ENCODE results near the gene HHAT.

Gene HHAT

DNA sequence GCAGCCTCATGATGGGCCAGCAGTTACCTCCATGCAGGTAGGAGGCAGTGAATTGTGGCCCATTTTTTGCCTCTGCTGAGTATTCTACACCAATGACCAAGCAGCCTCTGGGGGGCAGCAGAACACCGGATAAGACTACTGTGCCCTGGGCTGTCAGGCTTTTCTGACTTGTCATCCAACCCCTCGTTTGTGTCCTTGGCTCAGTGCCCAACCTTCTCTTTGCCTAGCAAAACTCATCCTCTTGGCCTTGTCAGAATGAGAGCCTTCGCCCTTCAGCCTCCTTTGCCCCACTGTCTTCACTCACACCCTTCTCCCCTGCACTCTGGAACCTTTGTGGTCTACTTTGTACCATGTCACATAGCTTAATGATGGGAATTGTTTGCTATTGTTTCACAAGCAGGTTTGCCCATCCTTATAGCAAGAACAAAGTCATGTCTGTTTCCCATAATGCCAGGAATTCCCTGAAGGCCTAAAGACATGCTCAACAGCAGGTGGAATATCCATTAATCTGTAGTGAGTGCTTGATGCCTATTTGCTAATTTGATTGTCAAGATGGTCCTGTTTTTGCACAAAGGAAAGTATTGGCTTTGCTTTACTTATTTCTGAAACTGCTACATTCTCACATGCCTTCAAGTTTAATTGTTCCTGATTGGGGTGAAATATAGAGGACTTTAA lies 255.9 kb downstream of the HHAT start:
- no peak for TF ChIP-seq ZNF274 (IDR thresholded peaks at IDR 0.05; ENCODE audit: low read depth, low read length)
- no peak overlapping the region for H3K4me3 ChIP-seq (ENCODE audit: low read length)

DNA sequence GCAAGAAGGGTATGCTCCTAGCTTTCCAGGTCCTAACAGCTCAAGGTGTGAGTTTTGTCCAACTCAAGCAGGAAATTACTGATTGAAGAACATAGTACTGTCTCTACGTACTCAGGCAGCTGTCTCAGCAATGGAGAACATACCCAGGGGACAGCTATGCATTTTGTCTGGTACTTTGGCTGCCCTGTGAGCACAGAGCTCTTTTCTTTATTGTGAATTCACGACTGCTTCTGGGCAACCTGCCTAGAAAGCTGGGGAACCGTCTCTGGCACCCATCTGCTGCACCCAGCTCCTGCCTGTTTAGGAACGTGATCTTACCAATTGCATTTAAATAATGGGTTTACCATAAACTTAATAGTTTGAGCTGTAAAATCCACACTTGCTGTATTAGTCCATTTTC lies 258.1 kb downstream of the HHAT start:
- H3K4me3 ChIP-seq (ENCODE audit: low read length): no peak overlapping the region
- TF ChIP-seq ZNF274 (IDR thresholded peaks at IDR 0.05; ENCODE audit: low read depth, low read length): no peak

DNA sequence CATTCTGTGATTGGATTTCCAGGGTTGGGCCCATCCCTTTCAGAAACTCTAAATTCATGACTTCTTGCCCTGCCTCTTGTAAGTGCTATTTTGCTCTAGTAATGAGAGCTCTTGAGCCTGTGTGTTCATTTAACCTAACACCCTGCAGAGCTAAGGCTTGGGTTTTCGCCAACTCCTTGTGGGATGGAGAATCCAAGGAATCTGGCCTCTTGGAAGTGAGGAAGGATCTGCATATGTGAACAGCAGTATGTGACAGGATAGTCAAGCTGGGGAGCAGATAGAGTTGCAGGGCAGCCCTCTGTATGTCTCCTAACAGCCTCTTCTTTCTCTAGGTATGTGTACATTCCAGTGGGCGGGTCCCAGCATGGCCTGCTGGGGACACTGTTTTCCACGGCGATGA lies 258.9 kb downstream of the HHAT start:
- no peak overlapping the region for H3K4me3 ChIP-seq (ENCODE audit: low read length)
- TF ChIP-seq ZNF274 (IDR thresholded peaks at IDR 0.05; ENCODE audit: low read depth, low read length): no peak

DNA sequence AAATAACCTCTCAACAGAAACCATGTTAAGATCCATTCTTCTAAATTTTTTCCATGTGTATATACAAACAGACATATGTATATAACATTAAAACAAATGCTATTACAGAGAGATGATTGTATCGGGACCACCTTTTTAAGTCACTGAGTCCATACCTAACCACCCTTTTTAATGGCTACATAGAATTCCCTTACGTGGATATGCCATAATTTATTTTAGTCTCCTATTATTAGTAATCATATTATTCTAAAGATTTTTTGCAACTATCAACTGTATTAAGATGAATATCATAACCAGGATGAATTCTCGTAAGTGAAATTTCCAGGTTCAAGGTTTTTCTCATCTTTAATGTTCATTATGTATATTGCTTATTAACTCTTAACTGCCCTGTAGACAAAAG lies 259.7 kb downstream of the HHAT start:
- no peak for TF ChIP-seq ZNF274 (IDR thresholded peaks at IDR 0.05; ENCODE audit: low read depth, low read length)
- no peak overlapping the region for H3K4me3 ChIP-seq (ENCODE audit: low read length)

DNA sequence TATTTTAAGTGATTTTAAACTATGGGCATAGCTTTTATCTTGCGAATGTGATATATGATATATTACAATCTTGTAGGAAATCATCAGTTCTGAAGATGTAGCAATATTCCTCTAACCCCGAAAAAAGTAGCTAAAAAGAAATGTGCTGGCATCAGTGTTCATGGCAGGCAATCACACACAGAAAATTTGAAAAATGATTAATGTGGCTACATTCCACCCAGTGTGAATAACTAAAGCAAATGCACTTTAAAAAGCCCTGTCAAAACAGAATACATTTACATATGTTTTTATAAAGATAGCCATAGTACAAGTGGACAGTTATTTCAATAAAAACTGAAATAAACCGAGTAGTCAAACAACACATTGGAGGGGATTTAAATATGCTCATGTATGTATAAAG lies 260.2 kb downstream of the HHAT start:
- no peak overlapping the region for H3K4me3 ChIP-seq (ENCODE audit: low read length)
- TF ChIP-seq ZNF274 (IDR thresholded peaks at IDR 0.05; ENCODE audit: low read depth, low read length): no peak

DNA sequence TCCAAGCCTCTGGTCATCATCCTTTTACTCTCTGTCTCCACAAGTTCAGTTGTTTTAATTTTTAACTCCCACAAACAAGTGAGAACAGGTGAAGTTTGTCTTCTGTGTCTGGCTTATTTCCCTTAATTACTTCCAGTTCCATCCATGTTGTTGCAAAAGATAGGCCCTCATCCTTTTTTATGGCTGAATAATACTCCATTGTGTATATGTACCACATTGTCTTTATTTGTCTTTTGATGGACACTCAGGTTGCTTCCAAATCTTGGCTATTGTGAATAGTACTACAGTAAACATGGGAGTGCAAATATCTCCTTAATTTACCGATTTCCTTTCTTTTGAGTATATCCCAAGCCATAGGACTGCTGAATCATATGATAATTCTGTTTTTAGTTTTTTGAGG lies 262.5 kb downstream of the HHAT start:
- no peak for TF ChIP-seq ZNF274 (IDR thresholded peaks at IDR 0.05; ENCODE audit: low read depth, low read length)
- H3K4me3 ChIP-seq (ENCODE audit: low read length): no peak overlapping the region

DNA sequence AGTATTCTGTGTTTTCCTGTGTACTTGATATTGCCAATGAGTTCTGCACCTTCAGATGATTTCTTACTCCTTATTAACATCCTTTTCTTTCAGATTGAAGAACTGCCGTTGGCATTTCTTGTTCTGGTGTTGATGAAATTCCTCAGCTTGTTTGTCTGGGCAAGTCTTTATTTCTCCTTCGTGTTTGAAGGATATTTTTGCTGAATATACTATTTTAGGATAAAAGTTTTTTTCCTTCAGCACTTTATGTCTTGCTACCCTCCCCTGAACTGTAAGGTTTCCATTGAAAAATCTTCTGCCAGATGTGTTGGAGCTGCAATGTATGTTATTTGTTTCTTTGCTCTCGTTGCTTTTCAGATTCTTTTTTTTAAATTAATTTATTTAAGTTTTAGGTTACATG lies 265.9 kb downstream of the HHAT start:
- no peak overlapping the region for H3K4me3 ChIP-seq (ENCODE audit: low read length)
- no peak for TF ChIP-seq ZNF274 (IDR thresholded peaks at IDR 0.05; ENCODE audit: low read depth, low read length)

DNA sequence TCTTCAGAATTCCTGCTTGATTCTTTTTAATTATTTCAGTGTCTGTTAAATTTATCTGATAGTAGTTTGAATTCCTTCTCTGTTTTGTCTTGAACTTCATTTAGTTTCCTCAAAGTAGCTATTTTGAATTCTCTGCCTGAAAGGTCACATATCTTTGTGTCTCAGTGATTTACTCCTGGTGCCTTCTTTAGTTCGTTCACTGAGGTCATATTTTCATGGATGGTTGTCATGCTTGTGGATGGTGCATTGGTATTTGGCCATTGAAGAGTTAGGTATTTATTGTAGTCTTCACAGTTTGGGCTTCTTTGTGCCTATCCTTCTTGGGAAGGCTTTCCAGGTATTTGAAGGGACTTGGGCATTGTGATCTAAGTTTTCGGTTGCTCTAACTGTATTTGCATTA lies 267.9 kb downstream of the HHAT start:
- TF ChIP-seq ZNF274 (IDR thresholded peaks at IDR 0.05; ENCODE audit: low read depth, low read length): no peak
- no peak overlapping the region for H3K4me3 ChIP-seq (ENCODE audit: low read length)

DNA sequence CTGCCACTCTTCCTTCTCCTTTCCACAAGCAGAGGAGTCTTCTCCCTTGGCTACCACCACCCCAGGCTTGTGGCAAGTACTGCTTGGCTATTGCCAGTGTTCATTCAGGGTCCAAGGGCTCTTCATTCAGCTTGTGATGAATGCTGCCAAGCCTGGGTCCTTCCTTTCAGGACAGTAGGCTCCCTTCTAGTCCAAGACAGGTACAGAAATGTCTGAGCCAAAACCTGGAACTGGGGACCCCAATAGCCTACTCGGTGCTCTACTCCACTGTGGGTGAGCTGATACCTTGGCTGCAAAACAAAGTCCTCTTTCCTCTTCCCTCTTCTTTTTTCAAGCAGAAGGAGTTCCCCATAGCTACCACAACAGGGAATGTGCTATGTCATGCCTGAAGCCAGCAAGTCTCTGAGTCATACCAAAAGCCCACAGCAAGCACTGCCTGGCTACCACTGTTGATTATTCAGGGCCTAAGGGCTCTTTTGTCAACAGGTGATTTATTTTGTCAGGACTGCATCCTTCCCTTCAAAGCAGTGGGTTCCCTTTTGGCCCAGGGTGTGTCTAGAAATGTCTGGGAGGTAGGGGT lies 268.9 kb downstream of the HHAT start:
- no peak overlapping the region for H3K4me3 ChIP-seq (ENCODE audit: low read length)
- TF ChIP-seq ZNF274 (IDR thresholded peaks at IDR 0.05; ENCODE audit: low read depth, low read length): no peak

DNA sequence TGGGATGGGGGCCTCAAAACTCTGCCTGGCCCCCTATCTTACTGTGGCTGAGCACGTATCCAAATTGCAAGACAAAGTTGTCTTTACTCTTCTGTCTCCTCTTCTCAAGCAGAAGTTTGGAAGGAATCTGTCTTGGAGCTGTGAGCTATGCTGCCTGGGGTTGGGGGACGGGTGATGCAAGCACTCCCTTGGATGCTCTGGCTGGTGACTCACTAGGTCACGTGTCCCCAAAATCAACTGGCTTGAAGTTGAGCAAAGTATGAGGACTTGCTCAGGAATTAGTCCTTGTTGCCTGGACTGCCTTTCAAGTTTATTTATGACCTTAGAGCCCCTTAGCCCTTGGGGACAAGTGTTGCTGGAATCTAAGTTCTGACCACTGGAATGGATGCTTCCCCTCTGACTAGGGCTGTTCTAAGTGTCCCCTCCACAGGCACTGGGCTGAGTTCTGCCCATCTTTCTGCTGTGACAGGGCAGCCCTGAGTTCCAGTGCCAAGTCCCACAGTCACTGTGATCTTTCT lies 269.5 kb downstream of the HHAT start:
- TF ChIP-seq ZNF274 (IDR thresholded peaks at IDR 0.05; ENCODE audit: low read depth, low read length): no peak
- no peak overlapping the region for H3K4me3 ChIP-seq (ENCODE audit: low read length)

DNA sequence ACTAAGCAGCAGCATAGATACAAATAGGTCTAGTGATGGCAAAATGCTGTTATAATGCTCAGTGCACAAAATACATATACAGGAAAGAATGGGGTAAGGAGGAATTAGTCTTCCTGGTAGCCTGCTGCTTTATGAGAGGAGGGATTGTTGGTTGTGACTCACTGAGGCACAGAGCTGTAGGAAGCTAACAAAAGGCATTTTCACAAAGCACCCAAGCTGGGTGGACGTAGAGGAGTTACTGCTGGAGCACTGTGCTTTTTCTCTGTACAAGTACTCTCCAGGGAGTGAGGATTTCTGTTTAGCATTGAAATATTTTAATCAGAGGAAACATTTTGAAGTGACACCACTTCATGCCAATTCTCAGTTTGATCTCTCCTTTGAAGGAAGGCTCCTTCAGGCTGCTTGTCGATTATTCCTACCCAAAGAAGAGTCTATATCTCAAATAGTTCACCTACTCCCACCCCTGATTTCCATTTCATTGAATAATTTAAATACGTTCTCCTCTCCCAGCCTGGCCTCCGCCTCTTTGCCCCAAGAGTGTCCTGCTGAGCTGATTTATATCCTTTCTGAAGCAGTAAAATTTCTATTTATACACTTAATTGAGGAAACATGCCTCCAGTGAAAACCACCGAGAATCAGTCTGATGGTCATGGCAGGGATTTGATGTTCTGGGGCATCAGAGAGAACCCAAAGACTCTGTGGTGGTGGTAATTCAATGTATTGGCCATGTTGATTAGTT lies 271.9 kb downstream of the HHAT start:
- TF ChIP-seq ZNF274 (IDR thresholded peaks at IDR 0.05; ENCODE audit: low read depth, low read length): no peak
- H3K4me3 ChIP-seq (ENCODE audit: low read length): no peak overlapping the region

DNA sequence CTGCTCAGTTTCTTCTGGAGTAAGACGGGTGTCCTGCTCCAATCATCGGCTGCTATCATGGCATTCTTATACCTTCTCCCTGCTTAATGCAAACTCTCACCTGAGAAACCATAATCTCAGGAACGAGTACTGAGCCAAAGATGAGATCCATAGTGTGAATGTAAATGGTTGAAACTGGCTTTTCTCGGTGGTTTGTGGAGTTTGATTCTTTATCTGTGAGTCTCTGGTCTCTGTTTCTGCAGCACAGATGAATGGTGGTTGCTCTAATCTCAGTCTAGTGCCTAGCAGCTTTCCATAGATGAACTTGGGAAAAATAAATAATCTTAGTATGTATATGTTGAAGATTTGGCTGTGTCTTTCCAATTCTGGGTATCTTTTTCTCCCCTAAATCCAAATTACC lies 274.4 kb downstream of the HHAT start:
- TF ChIP-seq ZNF274 (IDR thresholded peaks at IDR 0.05; ENCODE audit: low read depth, low read length): no peak
- no peak overlapping the region for H3K4me3 ChIP-seq (ENCODE audit: low read length)

DNA sequence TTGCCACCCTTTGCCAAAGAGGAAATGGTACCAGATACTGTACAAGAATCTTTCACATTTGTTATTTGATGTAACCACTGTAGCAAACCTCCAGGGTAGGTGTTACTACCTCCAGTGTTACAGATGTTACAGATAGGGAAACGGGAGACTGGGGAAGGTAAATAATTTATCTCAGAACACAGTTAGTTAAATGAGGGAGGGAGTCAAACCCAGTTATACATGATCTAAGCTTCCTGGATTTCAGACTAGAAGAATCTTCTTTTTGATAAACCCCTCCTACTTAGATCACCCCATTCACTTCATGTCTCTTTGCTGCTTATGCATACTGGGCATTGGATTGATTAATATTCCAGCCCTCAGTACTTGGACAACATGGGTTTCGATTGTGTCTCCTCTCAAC lies 276.4 kb downstream of the HHAT start:
- H3K4me3 ChIP-seq (ENCODE audit: low read length): no peak overlapping the region
- TF ChIP-seq ZNF274 (IDR thresholded peaks at IDR 0.05; ENCODE audit: low read depth, low read length): no peak

DNA sequence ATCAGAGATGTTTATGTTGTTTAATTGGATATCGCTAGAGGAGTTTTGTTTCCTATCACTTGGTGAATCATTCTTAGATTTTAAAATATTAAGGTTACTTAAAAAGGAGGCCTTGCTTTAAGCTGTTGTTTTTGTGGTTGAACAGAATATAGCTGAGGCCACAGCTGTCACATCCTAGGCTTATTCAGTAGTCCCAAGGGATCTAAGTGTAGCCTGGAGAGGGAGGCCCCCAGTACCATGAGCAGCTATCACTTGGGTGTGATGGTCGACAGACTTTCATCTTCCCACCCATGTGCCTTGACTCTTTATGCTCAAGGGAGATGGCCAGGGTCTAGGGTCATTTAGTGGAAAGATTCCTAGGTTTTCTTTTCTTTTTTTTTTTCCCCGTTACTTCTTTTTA lies 278.7 kb downstream of the HHAT start:
- no peak for TF ChIP-seq ZNF274 (IDR thresholded peaks at IDR 0.05; ENCODE audit: low read depth, low read length)
- H3K4me3 ChIP-seq (ENCODE audit: low read length): no peak overlapping the region

DNA sequence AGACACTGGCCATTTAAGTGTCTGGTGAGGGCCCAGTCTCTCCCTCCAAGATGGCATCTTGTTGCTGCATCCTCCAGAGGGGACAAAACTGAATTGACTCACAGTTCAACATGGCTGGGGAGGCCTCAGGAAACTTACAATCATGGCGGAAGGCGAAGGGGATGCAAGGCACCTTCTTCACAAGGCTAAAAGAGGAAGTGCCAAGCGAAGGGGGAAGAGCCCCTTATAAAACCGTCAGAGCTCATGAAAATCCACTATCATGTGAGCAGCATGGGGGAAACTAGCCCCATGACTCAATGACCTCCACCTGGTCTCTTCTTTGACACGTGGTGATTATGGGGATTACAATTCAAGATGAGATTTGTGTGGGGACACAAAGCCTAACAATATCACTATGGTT lies 280.1 kb downstream of the HHAT start:
- H3K4me3 ChIP-seq (ENCODE audit: low read length): no peak overlapping the region
- TF ChIP-seq ZNF274 (IDR thresholded peaks at IDR 0.05; ENCODE audit: low read depth, low read length): no peak

Measured in GM08714 (cell line).